ENCODE results near the gene TMEM258. TPM values are rescaled to one million over a fixed set of nuclear protein-coding genes. Genes with fewer than 3 reads are reported as not detected.

Gene TMEM258
- total and polyA plus RNA-seq, 4 donors: 43.9 to 229 (median 163) TPM

DNA sequence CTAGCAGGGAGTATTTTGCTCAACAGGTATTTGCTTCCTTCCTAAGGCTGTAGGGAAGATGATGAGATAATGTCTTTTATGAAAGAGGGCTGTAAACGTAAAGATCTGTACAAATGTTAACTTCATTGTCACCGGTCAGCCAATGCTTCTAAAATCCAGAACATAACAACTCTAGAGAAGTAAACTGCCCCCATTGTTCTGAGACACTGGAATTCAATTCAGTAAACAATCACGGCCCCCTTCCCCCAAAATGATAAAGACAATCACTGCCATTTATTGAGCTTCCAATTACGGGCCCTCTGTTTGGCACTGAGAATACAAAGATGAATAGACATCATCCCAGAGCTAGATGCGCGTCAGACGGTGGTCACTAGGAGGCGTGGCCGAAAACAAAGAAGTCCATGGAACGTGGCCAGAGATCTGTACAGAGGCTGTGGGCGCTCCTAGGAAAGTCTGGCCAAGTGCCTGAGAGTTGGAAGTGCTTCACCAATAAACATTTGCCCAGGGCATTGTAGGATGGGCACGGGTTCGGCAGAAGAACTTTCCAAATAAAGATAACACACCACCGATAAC lies 576 bp downstream of the TMEM258 start:
- ATAC-seq (ENCODE audit: insufficient read depth, low FRiP score) (peak; percentile 19), DNase-seq (peak; percentile 92 to 96 (median 96))
- Histone ChIP-seq H3K4me3 (peak overlapping the region; percentile 68), H3K9me3 (ENCODE audit: control insufficient read depth in 4 of 4, insufficient read depth in 3 of 4, low read length in 3 of 4) (no peaks in the 10 kb centered on the region), H3K36me3 (ENCODE audit: control insufficient read depth in 4 of 4, insufficient read depth in 4 of 4, low read length in 4 of 4) (peaks cover 6 to 41% (median 23%) of the 10 kb centered on the region in 4 donors), H3K4me1 (ENCODE audit: control insufficient read depth in 5 of 5, insufficient read depth in 5 of 5, low read length in 5 of 5) (peaks cover 0 to 20% (median 3%) of the 10 kb centered on the region in 5 donors), H3K9ac (ENCODE audit: insufficient read depth in 1 of 2, low read length in 2 of 2) (peak overlapping the region; percentile 97 to 99), H3K27ac (ENCODE audit: low read depth in 1 of 2, low read length in 1 of 2) (peak overlapping the region; percentile 94 to 97), H3K27me3 (ENCODE audit: control insufficient read depth in 3 of 3, insufficient read depth in 3 of 3, low read length in 2 of 3) (no peaks in the 10 kb centered on the region)
- TF ChIP-seq, protein P1, sequence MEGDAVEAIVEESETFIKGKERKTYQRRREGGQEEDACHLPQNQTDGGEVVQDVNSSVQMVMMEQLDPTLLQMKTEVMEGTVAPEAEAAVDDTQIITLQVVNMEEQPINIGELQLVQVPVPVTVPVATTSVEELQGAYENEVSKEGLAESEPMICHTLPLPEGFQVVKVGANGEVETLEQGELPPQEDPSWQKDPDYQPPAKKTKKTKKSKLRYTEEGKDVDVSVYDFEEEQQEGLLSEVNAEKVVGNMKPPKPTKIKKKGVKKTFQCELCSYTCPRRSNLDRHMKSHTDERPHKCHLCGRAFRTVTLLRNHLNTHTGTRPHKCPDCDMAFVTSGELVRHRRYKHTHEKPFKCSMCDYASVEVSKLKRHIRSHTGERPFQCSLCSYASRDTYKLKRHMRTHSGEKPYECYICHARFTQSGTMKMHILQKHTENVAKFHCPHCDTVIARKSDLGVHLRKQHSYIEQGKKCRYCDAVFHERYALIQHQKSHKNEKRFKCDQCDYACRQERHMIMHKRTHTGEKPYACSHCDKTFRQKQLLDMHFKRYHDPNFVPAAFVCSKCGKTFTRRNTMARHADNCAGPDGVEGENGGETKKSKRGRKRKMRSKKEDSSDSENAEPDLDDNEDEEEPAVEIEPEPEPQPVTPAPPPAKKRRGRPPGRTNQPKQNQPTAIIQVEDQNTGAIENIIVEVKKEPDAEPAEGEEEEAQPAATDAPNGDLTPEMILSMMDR (IDR thresholded peaks at IDR 0.05; ENCODE audit: control extremely low read depth, extremely low read depth): no peak
- 4 to 6% methylated on average over 14 of the region's 14 CpGs for WGBS, 2 donors

DNA sequence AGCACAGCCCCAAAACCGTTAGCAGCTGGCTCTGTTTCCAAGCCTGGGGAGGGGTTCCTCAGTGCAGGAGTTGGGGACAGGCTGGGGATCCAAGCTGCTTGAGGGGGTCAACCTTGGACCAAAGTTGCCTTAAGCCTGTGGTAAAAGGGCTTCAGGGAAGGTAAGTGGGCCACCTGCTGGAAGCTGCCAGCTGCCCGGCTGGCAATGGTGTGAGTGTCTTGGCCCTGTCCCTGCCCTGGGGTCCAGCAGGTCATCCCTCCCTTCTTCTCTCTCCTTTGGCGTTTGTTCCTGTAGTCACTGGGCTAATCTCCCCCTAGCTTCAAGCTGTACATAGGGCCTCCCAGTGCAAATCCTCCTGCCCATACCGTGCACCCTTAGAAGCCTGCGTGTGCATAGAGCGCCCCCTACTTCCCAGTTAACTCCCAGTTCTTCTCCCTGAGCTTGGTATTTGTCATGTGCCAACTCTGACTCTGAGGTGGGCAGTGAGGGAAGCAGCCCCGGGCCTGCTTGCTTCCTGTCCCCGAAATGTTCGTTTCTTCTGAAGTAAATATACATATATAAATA lies 4.4 kb downstream of the TMEM258 start:
- Histone ChIP-seq H3K9ac (ENCODE audit: insufficient read depth in 1 of 2, low read length in 2 of 2) (no peak overlapping the region), H3K27ac (ENCODE audit: low read depth in 1 of 2, low read length in 1 of 2) (no peak overlapping the region), H3K9me3 (ENCODE audit: control insufficient read depth in 4 of 4, insufficient read depth in 3 of 4, low read length in 3 of 4) (no peaks in the 10 kb centered on the region), H3K4me1 (ENCODE audit: control insufficient read depth in 5 of 5, insufficient read depth in 5 of 5, low read length in 5 of 5) (peaks cover 0 to 7% (median 0%) of the 10 kb centered on the region in 5 donors), H3K4me3 (no peak overlapping the region), H3K36me3 (ENCODE audit: control insufficient read depth in 4 of 4, insufficient read depth in 4 of 4, low read length in 4 of 4) (peaks cover 6 to 60% (median 33%) of the 10 kb centered on the region in 4 donors), H3K27me3 (ENCODE audit: control insufficient read depth in 3 of 3, insufficient read depth in 3 of 3, low read length in 2 of 3) (no peaks in the 10 kb centered on the region)
- no peak for ATAC-seq (ENCODE audit: insufficient read depth, low FRiP score)
- TF ChIP-seq, protein P1 (IDR thresholded peaks at IDR 0.05; ENCODE audit: control extremely low read depth, extremely low read depth): no peak
- 59 to 60% methylated on average over 9 of the region's 9 CpGs for WGBS, 2 donors
- DNase-seq: peak; percentile 43 to 57 (median 53)

DNA sequence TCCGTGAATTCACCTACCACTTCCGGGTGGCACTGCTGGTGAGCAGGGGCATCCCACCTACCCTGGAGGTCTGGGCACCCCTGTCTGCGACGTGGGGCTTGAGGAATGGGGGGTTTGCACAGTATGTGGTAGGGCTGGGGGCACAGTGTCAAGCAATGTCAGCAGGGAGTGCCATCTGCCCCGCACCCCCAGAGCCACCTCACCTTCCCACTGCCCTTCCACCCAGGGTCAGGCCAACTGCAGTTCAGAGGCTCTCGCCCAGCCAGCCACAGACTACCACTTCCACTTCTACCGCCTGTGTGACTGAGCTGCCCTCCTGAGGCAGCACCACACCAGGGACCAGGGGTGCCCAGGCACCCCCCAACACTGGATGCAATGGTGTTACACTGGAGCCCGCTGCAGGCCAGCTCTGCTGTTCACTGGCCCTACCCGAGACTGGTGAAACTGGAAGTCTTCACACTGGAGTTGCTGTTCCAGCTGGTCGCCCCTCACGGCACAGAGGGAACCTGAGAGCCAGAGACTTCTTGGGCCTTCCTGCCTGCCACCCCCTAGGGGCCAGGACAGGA lies 6.5 kb downstream of the TMEM258 start:
- Histone ChIP-seq H3K9me3 (ENCODE audit: control insufficient read depth in 4 of 4, insufficient read depth in 3 of 4, low read length in 3 of 4) (no peaks in the 10 kb centered on the region), H3K27ac (ENCODE audit: low read depth in 1 of 2, low read length in 1 of 2) (no peak overlapping the region), H3K36me3 (ENCODE audit: control insufficient read depth in 4 of 4, insufficient read depth in 4 of 4, low read length in 4 of 4) (peaks cover 6 to 62% (median 34%) of the 10 kb centered on the region in 4 donors), H3K4me3 (no peak overlapping the region), H3K4me1 (ENCODE audit: control insufficient read depth in 5 of 5, insufficient read depth in 5 of 5, low read length in 5 of 5) (no peaks in the 10 kb centered on the region), H3K9ac (ENCODE audit: insufficient read depth in 1 of 2, low read length in 2 of 2) (no peak overlapping the region), H3K27me3 (ENCODE audit: control insufficient read depth in 3 of 3, insufficient read depth in 3 of 3, low read length in 2 of 3) (no peaks in the 10 kb centered on the region)
- TF ChIP-seq, protein P1 (IDR thresholded peaks at IDR 0.05; ENCODE audit: control extremely low read depth, extremely low read depth): no peak
- ATAC-seq (ENCODE audit: insufficient read depth, low FRiP score): no peak
- 92 to 98% methylated on average over 10 to 11 of the region's 11 CpGs for WGBS, 2 donors
- no peak for DNase-seq
